ENCODE results near the gene LDAF1.

- TF ChIP-seq, protein P1, sequence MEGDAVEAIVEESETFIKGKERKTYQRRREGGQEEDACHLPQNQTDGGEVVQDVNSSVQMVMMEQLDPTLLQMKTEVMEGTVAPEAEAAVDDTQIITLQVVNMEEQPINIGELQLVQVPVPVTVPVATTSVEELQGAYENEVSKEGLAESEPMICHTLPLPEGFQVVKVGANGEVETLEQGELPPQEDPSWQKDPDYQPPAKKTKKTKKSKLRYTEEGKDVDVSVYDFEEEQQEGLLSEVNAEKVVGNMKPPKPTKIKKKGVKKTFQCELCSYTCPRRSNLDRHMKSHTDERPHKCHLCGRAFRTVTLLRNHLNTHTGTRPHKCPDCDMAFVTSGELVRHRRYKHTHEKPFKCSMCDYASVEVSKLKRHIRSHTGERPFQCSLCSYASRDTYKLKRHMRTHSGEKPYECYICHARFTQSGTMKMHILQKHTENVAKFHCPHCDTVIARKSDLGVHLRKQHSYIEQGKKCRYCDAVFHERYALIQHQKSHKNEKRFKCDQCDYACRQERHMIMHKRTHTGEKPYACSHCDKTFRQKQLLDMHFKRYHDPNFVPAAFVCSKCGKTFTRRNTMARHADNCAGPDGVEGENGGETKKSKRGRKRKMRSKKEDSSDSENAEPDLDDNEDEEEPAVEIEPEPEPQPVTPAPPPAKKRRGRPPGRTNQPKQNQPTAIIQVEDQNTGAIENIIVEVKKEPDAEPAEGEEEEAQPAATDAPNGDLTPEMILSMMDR (IDR thresholded peaks at IDR 0.05): peak; percentile 1 to 53
- TF ChIP-seq POLR2AphosphoS5 (IDR thresholded peaks at IDR 0.05) (no peak), EP300 (IDR thresholded peaks at IDR 0.05) (no peak), POLR2A (IDR thresholded peaks at IDR 0.05) (no peak)
Observed at GRCh38 chr16:21156767-21157467, 1.6 kb upstream of the LDAF1 start.
